Neutrophil (primary cell): ENCODE data around the gene CCDC127.
"Not testable (repeated sequence)": the region's sequence is repeated elsewhere in the genome, so short reads cannot be mapped to it uniquely, and the experiment has no call there.

Source experiments
- H3K27ac ChIP-seq: fragments of 200-600 bp; sonication (generic); 2 replicates; pipeline ENCODE4 v1.5.1; 2016; ENCODE audit warnings: mild to moderate bottlenecking, moderate library complexity
- H3K27me3 ChIP-seq: fragments of 200-600 bp; sonication (generic); 2 replicates; pipeline ENCODE4 v1.6.0; 2016; ENCODE audit warnings: mild to moderate bottlenecking
- H3K36me3 ChIP-seq: fragments of 200-600 bp; sonication (generic); 2 replicates; pipeline ENCODE4 v1.5.1; 2017
- H3K4me1 ChIP-seq, 2 experiments: fragments of 200-600 bp in 1 of 2; sonication (generic) in 1 of 2; 1 replicate in 1 of 2; 2 replicates in 1 of 2; pipeline versions ENCODE4 v1.5.1 to v1.6.1; 2013 to 2016; ENCODE audit warnings: low read depth in 1 of 2, low read length in 1 of 2, mild to moderate bottlenecking in 1 of 2, moderate library complexity in 1 of 2; ENCODE audit not compliant: control insufficient read depth in 1 of 2, insufficient read depth in 1 of 2
- H3K4me3 ChIP-seq, 2 experiments: fragments of 200-600 bp in 1 of 2; sonication (generic) in 1 of 2; 1 replicate in 1 of 2; 2 replicates in 1 of 2; pipeline ENCODE4 v1.5.1; 2013 to 2016; ENCODE audit warnings: low read depth in 1 of 2, low read length in 1 of 2, mild to moderate bottlenecking in 1 of 2, moderate library complexity in 1 of 2
- H3K9me3 ChIP-seq: fragments of 200-600 bp; sonication (generic); 2 replicates; pipeline ENCODE4 v1.5.1; 2016
- CTCF ChIP-seq: fragments of 200-600 bp; sonication (generic); IDR thresholded peaks from 2 replicates; pipeline ENCODE4 v1.5.1; 2016; ENCODE audit warnings: antibody characterized with exemption

The CCDC127 gene

GRCh38 chr5:234450-234849 lies 16.5 kb upstream of the CCDC127 start:
- peaks cover 87% of the 10 kb centered on the region for H3K36me3 ChIP-seq
- no peak overlapping the region for H3K4me3 ChIP-seq
- no peaks in the 10 kb centered on the region for H3K27me3 ChIP-seq
- TF ChIP-seq CTCF: no peak
- H3K4me1 ChIP-seq: no peaks in the 10 kb centered on the region
- H3K27ac ChIP-seq: no peak overlapping the region
- H3K9me3 ChIP-seq: no peaks in the 10 kb centered on the region

GRCh38 chr5:233426-233825 lies 15.5 kb upstream of the CCDC127 start:
- H3K4me1 ChIP-seq, H3K4me3 ChIP-seq, H3K27ac ChIP-seq, H3K27me3 ChIP-seq, H3K9me3 ChIP-seq: not testable (repeated sequence)
- peaks cover 89% of the 10 kb centered on the region for H3K36me3 ChIP-seq

GRCh38 chr5:231661-232060 lies 13.7 kb upstream of the CCDC127 start:
- Histone ChIP-seq H3K27me3 (no peaks in the 10 kb centered on the region), H3K27ac (no peak overlapping the region), H3K4me3 (no peak overlapping the region), H3K9me3 (no peaks in the 10 kb centered on the region), H3K4me1 (no peaks in the 10 kb centered on the region), H3K36me3 (peaks cover 95% of the 10 kb centered on the region)
- no peak for TF ChIP-seq CTCF

- Histone ChIP-seq H3K4me1 (no peaks in the 10 kb centered on the region), H3K27me3 (no peaks in the 10 kb centered on the region), H3K27ac (no peak overlapping the region), H3K9me3 (no peaks in the 10 kb centered on the region), H3K36me3 (peaks cover 96% of the 10 kb centered on the region), H3K4me3 (no peak overlapping the region)
- no peak for TF ChIP-seq CTCF
These were observed 12.8 kb upstream of the CCDC127 start for GRCh38 chr5:230711-231110.

GRCh38 chr5:228886-229285 lies 10.9 kb upstream of the CCDC127 start:
- H3K27ac ChIP-seq: no peak overlapping the region
- H3K4me3 ChIP-seq: no peak overlapping the region
- no peak for TF ChIP-seq CTCF
- H3K36me3 ChIP-seq: peaks cover 98% of the 10 kb centered on the region
- H3K4me1 ChIP-seq: no peaks in the 10 kb centered on the region
- H3K27me3 ChIP-seq: no peaks in the 10 kb centered on the region
- no peaks in the 10 kb centered on the region for H3K9me3 ChIP-seq

- not testable (repeated sequence) for H3K4me1 ChIP-seq, H3K27ac ChIP-seq, H3K4me3 ChIP-seq, H3K27me3 ChIP-seq, H3K9me3 ChIP-seq
- peaks cover 84% of the 10 kb centered on the region for H3K36me3 ChIP-seq
These were observed 9.4 kb upstream of the CCDC127 start for GRCh38 chr5:227375-227774.

- Histone ChIP-seq H3K27me3 (no peaks in the 10 kb centered on the region), H3K9me3 (no peaks in the 10 kb centered on the region), H3K27ac (no peak overlapping the region), H3K4me1 (peaks cover 6 to 11% of the 10 kb centered on the region in 2 experiments), H3K36me3 (peaks cover 65% of the 10 kb centered on the region), H3K4me3 (no peak overlapping the region)
- TF ChIP-seq CTCF: no peak
These were observed 7.4 kb upstream of the CCDC127 start for GRCh38 chr5:225334-225733.
